ENCODE results near the gene RFC2. TPM values are rescaled to one million over a fixed set of nuclear protein-coding genes. Genes with fewer than 3 reads are reported as not detected.

The RFC2 gene
- total and polyA plus RNA-seq, 2 of the 8 experiments (the other 6 are each of a cell fraction or from before 2014, with no cell fraction given) = 52.9 to 85.4 TPM

DNA sequence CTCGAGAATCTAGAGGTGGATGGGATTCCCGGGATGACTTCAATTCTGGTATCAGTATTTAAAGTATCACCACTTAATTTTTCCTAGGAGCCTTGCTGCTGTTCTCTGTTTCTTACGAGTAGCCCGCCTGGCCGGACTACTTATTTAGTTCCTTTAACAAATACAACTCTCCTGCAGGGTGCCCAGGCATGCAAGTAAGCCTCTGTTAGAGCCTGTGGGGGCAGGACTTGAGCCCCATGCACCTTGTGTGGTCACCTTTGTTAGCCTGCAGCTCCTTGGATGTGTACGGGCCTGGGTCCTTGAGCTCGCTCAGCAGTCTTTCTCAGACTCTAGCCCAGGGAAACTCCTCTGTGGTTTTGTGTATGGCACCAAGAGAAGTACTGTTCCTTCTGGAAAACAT is 63.9 kb downstream of the RFC2 start:
- Histone ChIP-seq H2BK15ac (ENCODE audit: low read length) (no peak overlapping the region), H3K9me3 (ENCODE audit: insufficient read depth in 2 of 2, low read depth in 1 of 2, low read length in 1 of 2) (no peaks in the 10 kb centered on the region), H3K27me3 (replicated peaks in 1 of 4; ENCODE audit: control insufficient read depth in 3 of 4, extremely low read depth in 1 of 4, insufficient read depth in 3 of 4, low read length in 3 of 4) (no peaks in the 10 kb centered on the region), H2BK12ac (ENCODE audit: low read depth, low read length) (no peak overlapping the region), H3K79me1 (ENCODE audit: low read depth, low read length) (peaks cover 16% of the 10 kb centered on the region), H2AFZ (ENCODE audit: low read length) (no peak overlapping the region), H2BK5ac (ENCODE audit: low read depth, low read length) (no peak overlapping the region), H4K8ac (ENCODE audit: extremely low read depth, insufficient read depth, low read length) (no peak overlapping the region), H3K4me1 (replicated peaks in 1 of 4; ENCODE audit: control insufficient read depth in 3 of 4, insufficient read depth in 4 of 4, low read length in 3 of 4) (peaks cover 0 to 1% (median 0%) of the 10 kb centered on the region in 4 experiments; a peak in 1 of 7 replicates), H3K14ac (ENCODE audit: insufficient read length) (no peak overlapping the region), H3K23ac (ENCODE audit: insufficient read length) (no peak overlapping the region), H3K79me2 (ENCODE audit: control insufficient read depth in 1 of 2, insufficient read depth in 2 of 2, low read length in 2 of 2) (peaks cover 21 to 52% of the 10 kb centered on the region in 2 experiments), H3K18ac (ENCODE audit: extremely low read depth, low read length) (no peak overlapping the region), H4K5ac (ENCODE audit: insufficient read length, low read depth, low read length) (no peak overlapping the region), H2BK120ac (replicated peaks; ENCODE audit: low read depth, low read length) (no peak overlapping the region), H3K56ac (replicated peaks; ENCODE audit: insufficient read length, low read depth, low read length) (no peak overlapping the region), H3K9ac (replicated peaks in 1 of 4; ENCODE audit: extremely low read depth in 1 of 4, low read depth in 3 of 4, low read length in 3 of 4) (no peak overlapping the region), H3K36me3 (ENCODE audit: control insufficient read depth in 2 of 4, insufficient read depth in 4 of 4, low read length in 3 of 4) (peaks cover 53 to 86% (median 71%) of the 10 kb centered on the region in 4 experiments), H3K4me3 (ENCODE audit: extremely low read depth in 1 of 4, insufficient read depth in 2 of 4, low read depth in 3 of 4, low read length in 4 of 4) (no peak overlapping the region), H4K20me1 (replicated peaks in 1 of 2; ENCODE audit: control insufficient read depth in 1 of 2, insufficient read depth in 2 of 2, low read length in 2 of 2) (peaks cover 16 to 31% of the 10 kb centered on the region in 2 experiments), H3K27ac (ENCODE audit: low read depth, low read length) (no peak overlapping the region), H2BK20ac (ENCODE audit: low read length) (no peak overlapping the region), H3K4me2 (ENCODE audit: insufficient read depth in 1 of 2, low read depth in 2 of 2, low read length in 2 of 2) (no peak overlapping the region), H2AK5ac (ENCODE audit: low read depth, low read length) (no peak overlapping the region), H3K4ac (replicated peaks; ENCODE audit: insufficient read length, low read depth, low read length) (no peak overlapping the region), H4K91ac (replicated peaks; ENCODE audit: insufficient read length, low read length) (no peak overlapping the region), H3K23me2 (ENCODE audit: low read depth, low read length) (no peaks in the 10 kb centered on the region)
- ChIA-PET CTCF (ENCODE audit: partially characterized antibody) (interaction anchor here (1.0 to 3.3 kb wide), 7 partner anchors 11 to 126 kb away, joined by 3 to 10 read pairs (median 4); no protein-coding TSS in a partner anchor), POLR2A (ENCODE audit: partially characterized antibody) (interaction anchor here (0.8 to 5.6 kb wide), 3 partner anchors 9 to 13 kb away, joined by 3 to 65 read pairs (median 8); partner anchors contain the start of gene EIF4H)
- FAIRE-seq (no peak), DNase-seq (ENCODE audit: low read depth in 1 of 2, low spot score in 2 of 2) (no peak)
- 94% methylated on average over 7 of the region's 7 CpGs; no CpG with 5 or more reads in 1 of the 2 experiments for whole genome bisulfite sequencing, 2 experiments (ENCODE audit: extremely low coverage in 1 of 2, insufficient coverage in 1 of 2, insufficient read length in 1 of 2, insufficient replicate concordance in 2 of 2, low coverage in 1 of 2, low lambda C conversion rate in 2 of 2, missing lambda C conversion rate in 1 of 2)
- TF ChIP-seq CEBPB (IDR thresholded peaks at IDR 0.05; ENCODE audit: low read depth, low read length) = no peak
- no peak for TF ChIP-seq BRCA1 (IDR thresholded peaks at IDR 0.05; ENCODE audit: low read depth, low read length)
- TF ChIP-seq SAP30 (IDR thresholded peaks at IDR 0.05; ENCODE audit: insufficient read depth, insufficient replicate concordance, low read length) = no peak
- no peak for TF ChIP-seq CTBP2 (IDR thresholded peaks at IDR 0.05; ENCODE audit: borderline replicate concordance, insufficient read depth, insufficient read length, low read length)
- no peak for TF ChIP-seq RXRA (IDR thresholded peaks at IDR 0.05; ENCODE audit: insufficient read depth, low read depth, low read length)
- no peak for TF ChIP-seq JUN (IDR thresholded peaks at IDR 0.05; ENCODE audit: low read depth, low read length)
- TF ChIP-seq CHD1 (IDR thresholded peaks at IDR 0.05; ENCODE audit: low read depth, low read length) = no peak
- TF ChIP-seq TAF1 (IDR thresholded peaks at IDR 0.05; ENCODE audit: low read depth, low read length) = no peak
- no peak for TF ChIP-seq MAFK (IDR thresholded peaks at IDR 0.05; ENCODE audit: low read depth, low read length)
- TF ChIP-seq SIN3A (conservative IDR thresholded peaks at IDR 0.05 in 1 of 2, IDR thresholded peaks at IDR 0.05 in 1 of 2; ENCODE audit: low read depth in 1 of 2, low read length in 2 of 2) = no peak
- TF ChIP-seq ASH2L (IDR thresholded peaks at IDR 0.05; ENCODE audit: low read length) = no peak
- TF ChIP-seq BCL11A (IDR thresholded peaks at IDR 0.05; ENCODE audit: low read depth in 2 of 2, low read length in 2 of 2) = no peak
- TF ChIP-seq CBX5 (IDR thresholded peaks at IDR 0.05; ENCODE audit: low read depth, low read length) = no peak
- no peak for TF ChIP-seq RNF2 (IDR thresholded peaks at IDR 0.05; ENCODE audit: borderline replicate concordance, low read depth, low read length, missing control alignments, poor library complexity, severe bottlenecking)

Measured in H1 (cell line).